HFF-Myc (cell line): ENCODE data around the gene RNF13.
A peak's percentile ranks its signal among the peaks of the same experiment; 100 is the strongest.

Experiments
- DNase-seq: peaks from one replicate; pipeline ENCODE4 v3.0.0-alpha.2; 2011; ENCODE audit warnings: low read depth; ENCODE audit errors: extremely low read depth
- H3K4me3 ChIP-seq: replicated peaks from 2 replicates; pipeline ENCODE4 v1.5.1; 2011; ENCODE audit warnings: low read depth, mild to moderate bottlenecking, control low read depth, low read length
- TF ChIP-seq, protein P1 (sequence below): IDR thresholded peaks from 2 replicates; pipeline ENCODE4 v1.5.1; 2012; ENCODE audit warnings: mild to moderate bottlenecking, low read depth, low read length, control low read depth; ENCODE audit errors: missing control alignments

The RNF13 gene

DNA sequence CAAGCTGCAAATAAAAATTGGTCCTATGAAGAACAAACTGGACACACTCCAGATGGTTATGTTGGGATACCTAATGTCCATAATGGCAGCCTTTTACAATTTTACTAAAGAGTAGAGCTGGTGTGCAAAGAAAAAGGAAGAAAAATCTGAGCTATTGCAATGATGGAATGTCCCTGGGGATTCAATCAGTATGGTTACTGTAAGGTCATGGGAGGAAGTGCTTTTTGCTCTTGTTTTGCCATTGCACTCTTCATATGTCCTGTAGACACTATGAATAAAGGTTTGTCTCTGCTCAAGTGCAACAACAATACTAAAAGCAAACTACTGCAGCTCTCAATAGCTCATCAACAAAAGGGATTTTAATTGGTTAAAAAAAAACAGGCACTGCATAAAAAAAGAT, 152.3 kb downstream of the RNF13 start:
- TF ChIP-seq, protein P1, sequence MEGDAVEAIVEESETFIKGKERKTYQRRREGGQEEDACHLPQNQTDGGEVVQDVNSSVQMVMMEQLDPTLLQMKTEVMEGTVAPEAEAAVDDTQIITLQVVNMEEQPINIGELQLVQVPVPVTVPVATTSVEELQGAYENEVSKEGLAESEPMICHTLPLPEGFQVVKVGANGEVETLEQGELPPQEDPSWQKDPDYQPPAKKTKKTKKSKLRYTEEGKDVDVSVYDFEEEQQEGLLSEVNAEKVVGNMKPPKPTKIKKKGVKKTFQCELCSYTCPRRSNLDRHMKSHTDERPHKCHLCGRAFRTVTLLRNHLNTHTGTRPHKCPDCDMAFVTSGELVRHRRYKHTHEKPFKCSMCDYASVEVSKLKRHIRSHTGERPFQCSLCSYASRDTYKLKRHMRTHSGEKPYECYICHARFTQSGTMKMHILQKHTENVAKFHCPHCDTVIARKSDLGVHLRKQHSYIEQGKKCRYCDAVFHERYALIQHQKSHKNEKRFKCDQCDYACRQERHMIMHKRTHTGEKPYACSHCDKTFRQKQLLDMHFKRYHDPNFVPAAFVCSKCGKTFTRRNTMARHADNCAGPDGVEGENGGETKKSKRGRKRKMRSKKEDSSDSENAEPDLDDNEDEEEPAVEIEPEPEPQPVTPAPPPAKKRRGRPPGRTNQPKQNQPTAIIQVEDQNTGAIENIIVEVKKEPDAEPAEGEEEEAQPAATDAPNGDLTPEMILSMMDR, result no peak
- DNase-seq, result no peak
- H3K4me3 ChIP-seq, result no peak overlapping the region

DNA sequence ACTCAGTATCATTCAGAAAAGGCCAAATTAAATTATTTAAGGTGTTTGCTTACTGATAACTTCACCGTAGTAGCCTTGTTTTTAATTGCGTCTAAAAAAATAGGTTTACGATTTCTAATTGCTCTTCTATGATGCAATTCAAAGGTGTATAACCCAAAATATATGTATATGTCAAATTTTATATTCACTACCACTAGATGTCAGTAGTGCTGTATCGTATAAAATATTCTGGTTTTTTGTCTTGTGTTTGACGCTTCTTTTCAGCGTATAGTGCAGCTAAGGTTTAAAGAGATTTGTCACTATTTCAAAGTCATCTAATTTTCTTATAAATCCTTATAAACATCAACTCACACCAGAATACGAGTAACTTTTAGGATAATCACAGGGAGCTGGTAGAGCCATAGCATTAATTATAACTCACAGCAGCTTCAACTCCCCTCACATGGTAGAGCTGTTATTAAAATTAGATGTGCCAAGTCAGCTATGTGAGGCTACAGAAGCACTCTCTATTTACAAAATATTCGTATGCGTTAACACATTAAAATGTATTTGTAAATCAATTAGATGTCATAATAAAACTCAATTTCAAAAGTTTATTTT, 154.2 kb downstream of the RNF13 start:
- TF ChIP-seq, protein P1, result peak; percentile 16
- H3K4me3 ChIP-seq, result peak overlapping the region; percentile 56; the same call in 1 of the 2 replicates
- no peak for DNase-seq

DNA sequence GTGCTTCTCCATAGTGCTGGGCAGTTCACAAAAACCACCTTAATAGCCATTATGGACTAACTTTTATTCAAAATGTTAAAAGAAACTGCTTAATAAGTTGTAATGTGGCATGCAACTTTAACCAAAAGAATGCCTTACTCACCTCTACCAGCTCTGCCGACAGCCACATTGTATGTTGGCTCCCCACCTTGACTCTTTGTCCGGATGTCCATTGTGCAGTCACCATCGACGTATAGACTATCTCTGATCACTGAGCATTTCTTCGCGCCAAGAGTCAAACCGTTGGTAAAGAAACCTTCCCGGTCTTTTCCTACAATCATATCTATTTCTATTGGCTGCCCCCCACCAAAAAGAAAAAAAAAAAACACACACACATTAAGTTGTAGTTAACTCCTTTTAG, 155.2 kb downstream of the RNF13 start:
- TF ChIP-seq, protein P1, result no peak
- DNase-seq, result no peak
- peak overlapping the region; percentile 56 for H3K4me3 ChIP-seq

DNA sequence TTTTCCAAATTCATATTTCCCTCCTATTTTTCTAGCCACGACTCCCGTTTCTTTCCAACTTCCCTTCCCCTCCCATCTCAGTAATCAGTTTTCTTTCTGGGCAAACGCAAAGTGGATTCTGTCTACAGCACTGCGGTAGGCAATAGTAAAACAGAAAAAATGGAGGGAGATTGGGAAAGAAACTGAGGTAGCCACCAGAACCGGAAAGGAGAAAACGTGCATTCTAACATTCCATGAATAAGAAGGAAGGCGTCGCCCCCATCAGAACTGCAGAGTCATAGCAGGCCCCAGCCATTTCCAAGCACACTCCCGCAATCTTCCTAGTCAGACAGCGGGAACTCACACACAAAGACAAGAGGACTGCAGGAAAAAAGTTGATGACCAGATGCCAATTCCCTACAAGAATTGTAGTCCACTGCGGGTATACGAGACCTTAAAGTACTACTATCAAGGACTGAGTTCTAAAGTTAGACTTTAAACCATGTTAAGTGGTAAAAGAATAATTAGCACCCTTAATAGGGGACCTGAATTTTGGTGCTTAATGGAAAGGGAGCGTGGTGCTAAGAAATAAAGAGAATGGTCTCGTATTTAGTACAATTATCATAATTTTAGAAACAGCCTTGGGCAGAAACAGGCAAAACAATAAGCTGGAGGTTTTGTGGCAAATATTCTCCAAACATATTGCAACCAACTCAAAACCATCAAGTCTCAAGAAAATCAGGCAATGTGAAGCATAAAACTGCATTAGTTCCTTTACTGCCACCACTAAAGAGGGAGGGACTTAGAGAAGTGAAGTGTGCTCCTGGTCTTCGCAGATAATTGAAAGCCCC, 156.3 kb downstream of the RNF13 start:
- TF ChIP-seq, protein P1, result no peak
- peak; percentile 54 for DNase-seq
- peak overlapping the region; percentile 56 for H3K4me3 ChIP-seq

DNA sequence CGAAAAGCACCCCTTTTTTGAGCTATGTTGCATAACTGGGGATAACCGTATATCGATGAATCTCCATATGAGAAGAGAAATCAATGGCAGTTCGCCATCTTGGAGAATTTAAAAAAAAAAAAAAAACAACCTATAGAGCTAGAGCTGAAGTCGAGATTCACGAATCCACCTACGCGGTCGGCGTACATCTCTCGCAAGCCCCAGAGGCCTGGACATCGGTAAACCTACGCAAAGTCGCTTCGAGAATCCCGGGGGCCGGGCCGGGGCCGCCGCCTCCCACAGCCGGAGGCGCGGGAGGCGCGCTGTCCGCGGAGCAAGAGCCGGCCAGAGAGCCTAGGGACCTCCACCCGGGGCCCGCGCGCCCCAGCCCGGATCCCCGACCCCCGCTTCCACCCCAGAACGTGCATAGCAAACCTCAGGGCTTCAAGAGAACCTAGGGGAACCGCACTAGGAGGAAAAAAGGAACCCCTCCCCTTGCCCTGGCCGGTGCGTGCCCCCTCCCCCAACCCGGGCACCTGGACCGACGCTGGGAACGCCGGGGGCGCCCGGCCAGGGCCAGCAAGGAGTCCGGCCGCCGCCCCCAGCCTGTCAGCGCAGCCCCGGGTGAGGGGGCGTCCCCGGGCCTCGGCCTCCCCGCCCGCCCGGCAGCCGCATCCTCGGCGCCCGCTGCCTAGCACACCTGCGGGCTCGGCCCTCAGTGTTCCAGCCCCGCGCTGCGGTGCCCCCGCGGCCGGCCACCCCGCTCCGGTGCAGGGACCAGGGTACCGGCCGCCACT, 157.1 kb downstream of the RNF13 start:
- peak overlapping the region; percentile 56 for H3K4me3 ChIP-seq
- no peak for DNase-seq
- TF ChIP-seq, protein P1, result no peak

DNA sequence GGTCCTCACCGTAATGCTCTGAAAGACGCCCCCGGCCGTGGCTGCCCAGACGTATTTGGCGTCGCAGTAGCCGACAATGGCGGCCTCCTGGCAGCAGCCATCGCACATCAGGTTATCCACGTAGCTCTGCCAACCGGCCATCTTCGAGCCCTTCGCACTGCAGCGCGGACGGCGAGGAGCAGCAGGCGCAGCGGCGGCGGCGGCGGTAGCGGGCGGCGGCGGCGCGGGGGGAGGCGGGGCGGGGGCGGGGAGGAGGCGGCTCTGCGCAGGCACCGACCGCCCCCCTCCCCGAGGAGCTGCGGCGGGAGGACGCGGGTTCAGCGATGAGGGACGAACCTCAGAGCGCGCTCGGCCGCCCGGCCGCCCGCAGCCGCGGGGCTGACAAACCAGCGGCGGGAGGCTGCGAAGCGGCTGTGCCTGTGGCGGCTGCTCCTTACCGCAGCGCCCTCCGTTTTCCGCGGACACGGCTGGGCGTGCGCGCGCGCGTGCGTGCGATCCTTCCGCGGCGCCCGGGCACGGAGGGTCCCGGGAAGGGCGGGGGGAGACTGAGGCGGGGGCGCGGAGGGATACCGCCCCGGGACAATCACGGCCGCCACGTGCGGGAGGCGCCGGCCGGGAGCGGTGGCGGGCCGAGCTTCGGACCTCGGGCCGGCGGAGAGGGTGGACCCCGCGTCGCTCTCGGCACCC, 157.8 kb downstream of the RNF13 start, which contains the start of gene PFN2:
Gene PFN2 (minus strand): TSS at position 180 of the 687 bp plus-strand sequence. CDS start 39 bp downstream, at position 141.
- DNase-seq, result no peak
- TF ChIP-seq, protein P1, result no peak
- H3K4me3 ChIP-seq, result peak within 1 kb of the TSS; percentile 56
